Kasumi-1 (cell line): ENCODE data around the gene ARHGEF7.
"Not testable (repeated sequence)": the region's sequence is repeated elsewhere in the genome, so short reads cannot be mapped to it uniquely, and the experiment has no call there.

ENCODE experiments used
- DNase-seq, 2 experiments: peaks; one replicate each; lab custom pipeline; 2025; lab: John Stamatoyannopoulos, UW

The ARHGEF7 gene

GRCh38 chr13:111253365-111253872 lies 138.3 kb downstream of the ARHGEF7 start:
- no peak for DNase-seq

DNA sequence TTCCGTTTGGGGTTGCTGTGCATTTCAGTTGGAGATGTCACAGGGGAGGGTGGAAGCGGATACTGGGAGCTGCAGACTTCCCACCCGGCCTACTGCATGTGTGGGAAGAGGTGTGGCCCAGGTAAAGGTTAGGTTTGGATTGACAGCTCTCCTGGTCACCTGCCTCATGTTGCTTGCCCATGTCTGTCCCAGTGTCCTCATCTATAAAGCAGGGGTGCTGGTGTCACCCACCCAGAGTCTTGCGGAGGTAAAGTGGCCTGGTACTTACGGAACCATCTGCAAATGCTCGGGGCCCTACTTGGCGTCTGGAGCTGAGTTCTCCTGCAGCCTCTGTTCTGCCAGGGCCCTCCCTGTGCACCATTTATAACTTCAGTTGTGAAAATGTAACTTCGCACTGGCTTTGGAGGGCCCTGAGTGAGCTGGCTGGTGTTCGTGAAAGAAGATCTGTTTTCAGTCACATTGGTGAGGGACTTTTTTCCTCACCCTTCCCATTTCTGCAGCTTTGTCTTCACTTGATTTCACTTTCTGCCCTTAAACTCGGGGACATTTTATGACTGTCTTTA lies 140.2 kb downstream of the ARHGEF7 start:
- DNase-seq = no peak

DNA sequence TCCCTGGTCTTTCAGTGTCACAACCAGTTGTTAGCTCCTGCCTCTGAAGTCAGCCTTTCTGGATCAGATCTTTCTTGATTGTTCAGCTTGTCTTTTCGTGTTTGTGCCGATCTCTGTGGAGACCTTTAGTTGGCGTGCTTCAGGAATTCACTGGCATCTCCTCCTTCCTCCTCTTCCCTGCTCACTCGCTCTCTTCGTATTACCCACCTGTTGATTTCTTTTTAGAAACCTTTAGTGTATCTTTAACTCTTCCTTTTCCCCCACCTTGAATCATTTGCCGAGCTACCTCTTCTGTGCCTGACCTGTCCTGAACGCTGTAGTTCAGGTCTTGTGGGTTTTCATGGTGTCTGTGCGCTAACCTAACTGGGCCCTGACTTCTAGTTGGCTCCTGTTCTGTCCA lies 141.3 kb downstream of the ARHGEF7 start:
- DNase-seq = no peak

DNA sequence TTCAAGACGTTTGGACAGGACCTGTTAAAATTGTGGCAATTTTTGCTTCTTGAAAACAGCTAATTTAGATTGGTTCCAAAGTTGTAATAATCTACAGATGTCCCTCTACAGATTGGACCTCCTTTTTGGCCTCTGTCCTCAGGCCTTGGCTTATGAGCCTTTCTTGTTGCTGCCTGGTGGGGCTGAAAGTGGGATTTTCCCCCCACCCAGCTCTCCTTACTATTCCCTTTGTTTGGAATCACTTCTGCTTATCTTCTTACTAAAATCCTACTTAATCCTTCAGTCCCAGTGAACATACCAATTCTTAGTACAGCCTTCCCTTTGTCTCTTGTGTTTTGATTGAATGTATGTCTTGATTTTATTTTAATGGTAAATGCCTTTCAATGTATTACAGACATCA lies 141.8 kb downstream of the ARHGEF7 start:
- no peak for DNase-seq

DNA sequence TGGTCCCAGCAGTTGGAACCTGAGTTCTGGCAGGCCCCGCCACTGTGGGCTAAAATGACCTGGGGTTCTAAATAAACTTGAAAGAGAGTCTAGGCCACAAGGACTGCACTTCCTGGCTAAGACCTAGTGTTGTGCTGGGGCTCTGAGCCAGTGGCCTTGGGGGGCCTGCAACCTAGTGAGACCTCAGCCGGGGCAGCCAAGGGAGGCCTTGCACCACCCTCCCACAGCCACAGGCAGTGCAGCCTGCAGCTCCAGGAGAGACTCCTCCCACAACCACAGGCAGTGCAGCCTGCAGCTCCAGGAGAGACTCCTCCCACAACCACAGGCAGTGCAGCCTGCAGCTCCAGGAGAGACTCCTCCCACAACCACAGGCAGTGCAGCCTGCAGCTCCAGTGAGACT lies 142.8 kb downstream of the ARHGEF7 start:
- not testable (repeated sequence) for DNase-seq

DNA sequence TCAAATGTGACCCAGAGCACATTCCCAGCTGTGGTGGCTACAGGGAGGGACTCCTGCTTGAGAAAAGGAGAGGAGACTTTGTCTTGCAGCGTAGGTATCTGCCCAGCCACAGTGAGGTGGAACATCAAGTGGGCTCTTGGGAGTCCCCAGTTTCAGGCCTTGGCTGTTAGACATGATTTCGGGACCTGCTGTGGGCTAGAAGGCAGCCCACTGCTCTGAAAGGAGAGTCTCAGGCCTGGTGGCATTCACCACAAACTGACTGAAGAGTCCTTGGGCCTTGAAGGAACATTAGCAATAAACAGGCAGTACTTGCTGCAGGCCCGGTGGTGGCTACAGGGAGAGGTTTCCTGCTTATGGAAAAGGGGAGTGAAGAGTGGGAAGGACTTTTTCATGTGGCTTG lies 143.5 kb downstream of the ARHGEF7 start:
- no peak for DNase-seq

- DNase-seq = no peak
These were observed 143.9 kb downstream of the ARHGEF7 start for GRCh38 chr13:111259058-111259457.

GRCh38 chr13:111261326-111261725 lies 146.2 kb downstream of the ARHGEF7 start:
- DNase-seq = peak in 1 of 2 experiments; percentile 1

DNA sequence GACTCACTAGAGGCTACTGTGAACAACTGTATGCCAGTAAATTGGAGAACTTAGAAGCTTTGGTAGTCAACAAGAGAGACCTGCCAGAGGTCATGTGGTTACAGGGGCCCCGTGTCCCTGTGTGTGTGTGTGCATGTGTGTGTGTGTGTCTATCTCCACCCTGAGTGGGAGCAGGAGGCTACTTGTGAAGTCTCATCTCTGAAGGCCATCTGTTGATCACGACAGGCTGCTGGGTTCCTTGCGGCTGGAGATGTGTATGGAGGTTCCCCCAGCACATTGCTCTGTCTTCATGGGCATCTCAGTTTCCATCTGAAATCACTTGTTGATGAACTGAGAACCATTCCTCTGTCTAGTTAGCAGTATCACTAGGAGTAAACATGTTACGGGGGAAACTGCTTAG lies 147.2 kb downstream of the ARHGEF7 start:
- no peak for DNase-seq

DNA sequence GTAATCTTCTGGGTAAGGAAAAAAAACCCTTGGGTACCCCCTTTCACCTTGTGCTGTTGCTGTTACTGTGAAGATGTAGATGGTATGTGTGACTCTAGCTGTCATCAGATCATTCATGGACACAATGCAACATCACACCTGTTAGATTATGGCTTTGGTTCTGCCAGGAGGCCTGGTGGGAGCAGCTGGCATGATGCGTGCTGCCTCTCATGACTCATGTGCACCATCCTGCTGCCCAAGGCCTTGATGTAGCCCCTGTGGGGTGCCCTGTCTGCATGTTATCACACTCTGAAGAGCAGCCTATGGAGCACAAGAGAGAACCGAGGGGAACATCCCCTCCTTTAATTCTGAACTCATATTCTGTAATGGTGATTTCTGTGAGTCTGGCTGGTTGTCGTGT lies 147.6 kb downstream of the ARHGEF7 start:
- no peak for DNase-seq

- DNase-seq = no peak
These were observed 148.5 kb downstream of the ARHGEF7 start for GRCh38 chr13:111263566-111263965.

DNA sequence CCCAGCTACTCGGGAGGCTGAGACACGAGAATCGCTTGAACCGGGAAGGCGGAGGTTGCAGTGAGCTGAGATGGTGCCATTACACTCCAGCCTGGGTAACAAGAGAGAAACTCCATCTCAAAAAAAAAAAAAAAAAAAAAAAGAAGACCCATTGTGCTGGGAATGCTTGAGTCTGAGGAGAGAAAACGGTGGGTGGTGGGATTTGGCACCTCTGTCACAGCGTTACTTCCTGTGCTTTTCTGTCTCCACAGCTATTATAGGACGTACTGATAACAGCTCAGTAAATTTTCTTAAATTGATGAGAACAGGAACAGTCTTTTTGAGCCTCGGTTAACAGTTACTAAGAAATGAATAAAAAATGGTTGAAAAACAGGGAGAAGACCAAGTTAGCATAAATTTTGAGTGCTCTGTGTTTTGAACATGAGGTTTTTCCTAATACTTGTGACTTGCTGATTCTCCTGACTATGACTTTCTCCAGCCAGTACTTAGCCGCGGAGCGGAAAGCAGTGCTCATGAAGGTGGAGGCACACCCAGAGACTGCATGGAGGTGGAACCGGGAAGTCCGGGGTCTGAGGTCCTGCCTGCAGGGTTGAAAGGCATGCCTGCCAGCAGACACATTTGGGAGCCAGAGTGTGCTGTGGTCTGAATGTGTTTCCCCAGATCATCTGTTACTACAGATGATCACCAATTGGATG lies 150.0 kb downstream of the ARHGEF7 start:
- no peak for DNase-seq

DNA sequence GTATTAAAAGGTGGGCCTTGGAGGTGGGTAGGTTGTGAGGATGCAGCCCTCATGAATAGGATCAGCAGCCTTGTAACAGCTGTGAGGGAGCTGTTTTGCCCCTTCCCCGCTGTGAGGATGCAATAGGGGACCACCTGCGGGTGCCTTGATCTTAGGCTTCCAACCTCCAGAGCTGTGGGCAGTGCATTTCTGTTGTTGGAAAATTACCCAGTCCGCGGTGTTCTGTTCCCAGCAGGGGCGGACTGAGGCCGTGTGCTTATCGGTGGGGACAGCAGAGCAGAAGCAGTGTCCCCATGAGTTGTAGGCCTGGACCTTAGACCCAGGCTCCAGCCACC lies 150.6 kb downstream of the ARHGEF7 start:
- DNase-seq = no peak

DNA sequence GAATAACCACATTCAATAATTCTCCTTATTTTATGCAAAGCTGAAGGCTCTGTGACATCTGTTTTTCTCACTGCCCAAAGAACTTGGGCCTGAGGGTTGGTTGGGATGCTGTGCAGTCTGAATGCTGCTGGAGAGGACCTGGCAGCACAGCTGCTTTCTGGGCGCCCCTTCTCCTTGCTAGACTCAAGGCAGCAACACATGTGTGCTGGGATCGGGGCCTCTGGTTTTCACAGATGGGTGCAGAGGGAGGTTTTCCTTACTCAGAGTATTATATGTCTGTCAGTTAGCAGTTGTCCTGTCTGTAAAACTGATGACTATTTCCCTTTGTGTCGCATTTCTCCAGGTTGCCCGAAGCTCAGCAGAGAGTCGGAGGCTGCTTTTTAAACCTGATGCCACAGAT lies 152.1 kb downstream of the ARHGEF7 start:
- DNase-seq = no peak

DNA sequence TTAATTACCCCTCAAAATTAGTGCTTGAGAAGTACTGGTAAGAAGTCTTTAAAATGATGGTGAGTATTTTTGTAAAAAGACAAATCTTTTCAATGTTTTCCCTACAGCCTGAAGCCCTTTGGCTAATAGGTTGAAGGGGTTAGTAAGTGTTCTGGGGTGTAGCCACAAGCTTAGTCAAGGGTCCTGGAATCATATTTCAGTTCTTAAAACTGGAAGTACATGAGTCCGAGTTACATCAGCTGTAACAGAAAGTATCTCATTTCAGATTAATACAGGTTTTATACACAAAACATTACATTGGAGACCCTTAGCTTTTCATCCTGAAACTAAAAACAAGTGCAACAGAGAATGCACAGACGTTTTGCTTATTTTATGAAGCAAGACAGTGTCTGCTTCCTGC lies 152.7 kb downstream of the ARHGEF7 start:
- DNase-seq = no peak

DNA sequence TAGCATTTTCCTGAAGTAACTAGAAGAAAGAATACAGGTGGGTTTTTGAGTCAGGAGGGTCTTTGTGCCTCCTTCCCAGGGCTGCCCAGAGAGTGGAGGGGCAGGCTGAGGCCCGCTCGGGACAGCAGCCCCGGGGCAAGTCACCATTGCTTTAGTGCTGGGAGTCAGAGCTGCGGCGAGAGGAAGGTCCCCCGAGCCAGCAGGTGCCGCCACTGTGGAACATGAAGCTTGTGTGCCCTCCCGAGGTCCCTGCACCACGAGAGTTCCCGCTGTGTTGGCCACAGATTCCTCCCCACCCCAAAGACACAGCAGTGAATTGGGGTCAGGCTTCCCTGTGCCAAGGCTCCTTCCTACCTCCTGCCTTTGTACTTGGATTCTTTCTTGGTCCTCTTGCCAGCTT lies 154.4 kb downstream of the ARHGEF7 start:
- no peak for DNase-seq

GRCh38 chr13:111270126-111270525 lies 155.0 kb downstream of the ARHGEF7 start:
- DNase-seq = no peak

- no peak for DNase-seq
These were observed 155.9 kb downstream of the ARHGEF7 start for GRCh38 chr13:111270765-111271698.

- no peak for DNase-seq
These were observed 157.0 kb downstream of the ARHGEF7 start for GRCh38 chr13:111272117-111272516.

DNA sequence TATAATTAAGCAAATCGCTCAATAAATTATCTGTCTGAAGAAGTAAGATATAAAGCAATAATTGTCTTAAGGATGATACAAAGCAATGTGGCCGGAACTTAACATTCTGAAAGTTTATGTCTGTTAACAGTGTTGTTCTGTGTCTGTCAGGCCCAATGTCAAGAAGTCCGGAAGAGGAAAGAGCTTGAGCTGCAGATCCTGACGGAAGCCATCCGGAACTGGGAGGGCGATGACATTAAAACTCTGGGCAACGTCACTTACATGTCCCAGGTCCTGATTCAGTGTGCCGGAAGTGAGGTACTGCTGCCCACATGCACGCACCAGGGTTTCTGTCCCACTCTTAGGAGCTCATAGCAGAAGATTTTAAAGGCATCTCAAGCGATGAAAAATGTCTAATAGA lies 160.3 kb downstream of the ARHGEF7 start:
- no peak for DNase-seq

DNA sequence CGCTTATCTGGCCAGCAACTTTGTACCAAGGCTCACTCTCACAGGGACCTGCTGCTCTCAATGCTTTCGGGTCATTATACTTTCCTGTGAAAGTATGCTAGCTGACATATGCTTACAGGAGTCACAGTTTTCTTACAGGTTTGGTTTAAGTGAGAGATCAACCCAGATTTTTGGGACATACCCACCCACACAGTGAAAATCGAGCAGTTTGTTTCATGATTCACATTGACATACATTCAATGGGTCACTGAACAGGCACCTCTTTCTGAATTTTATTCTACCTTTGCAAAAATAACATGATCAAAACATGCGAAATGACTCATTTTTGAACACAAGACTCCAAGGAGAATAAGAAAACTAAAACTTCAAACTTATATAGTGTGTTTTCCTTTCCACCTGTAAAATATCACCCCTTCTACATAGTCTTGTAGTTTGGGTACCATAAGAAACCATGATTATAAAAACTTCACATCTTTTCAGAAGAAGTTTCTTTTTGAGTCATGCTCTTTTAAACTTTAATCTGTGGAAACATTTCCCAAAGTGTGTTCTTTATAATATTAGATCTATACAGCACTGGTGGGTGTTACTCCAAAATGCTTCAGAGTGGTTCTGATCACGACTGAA lies 161.0 kb downstream of the ARHGEF7 start:
- DNase-seq = no peak

DNA sequence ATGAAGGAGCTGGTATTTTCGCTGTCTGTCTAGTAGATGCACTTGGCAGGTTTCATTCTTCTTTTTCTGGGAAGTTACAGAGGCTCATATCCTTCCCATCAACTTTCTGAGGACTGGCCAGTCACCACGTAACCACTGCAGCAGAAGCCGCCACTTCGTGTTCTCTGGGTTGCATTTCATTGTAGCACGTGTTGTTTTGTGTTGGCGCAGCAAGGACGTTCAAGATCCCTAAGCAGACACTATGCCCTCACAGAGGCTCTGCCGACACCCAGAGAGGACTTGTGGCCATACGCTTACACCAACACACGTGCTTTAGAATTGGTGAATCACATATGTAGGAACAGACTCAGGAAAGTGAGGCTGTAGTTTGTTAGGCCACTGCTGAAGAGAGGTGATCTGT lies 163.1 kb downstream of the ARHGEF7 start:
- no peak for DNase-seq
